COLO829 (cell line): ENCODE results near the gene EBPL.
A peak's percentile ranks its signal among the peaks of the same experiment; 100 is the strongest.

Experiments used
- DNase-seq: peaks from one replicate; pipeline ENCODE4 v3.0.0; 2012; ENCODE audit warnings: low spot score

Gene EBPL

GRCh38 chr13:49676581-49677298, 14.5 kb downstream of the EBPL start:
- no peak for DNase-seq

GRCh38 chr13:49670828-49671227, 20.5 kb downstream of the EBPL start:
- no peak for DNase-seq

- DNase-seq, result peak; percentile 78
These were observed 21.5 kb downstream of the EBPL start for GRCh38 chr13:49669735-49670309.

GRCh38 chr13:49667773-49668172, 23.5 kb downstream of the EBPL start:
- no peak for DNase-seq

- no peak for DNase-seq
These were observed 26.7 kb downstream of the EBPL start for GRCh38 chr13:49664606-49665005.

GRCh38 chr13:49657241-49657641, 34.0 kb downstream of the EBPL start:
- DNase-seq, result no peak

- DNase-seq, result peak; percentile 55
These were observed 35.4 kb downstream of the EBPL start for GRCh38 chr13:49655906-49656305.

- DNase-seq, result no peak
These were observed 37.3 kb downstream of the EBPL start for GRCh38 chr13:49654011-49654410.

- DNase-seq, result no peak
These were observed 37.8 kb downstream of the EBPL start for GRCh38 chr13:49653478-49653877.

- DNase-seq, result peak; percentile 40
These were observed 38.7 kb downstream of the EBPL start for GRCh38 chr13:49652355-49653305.

- DNase-seq, result no peak
These were observed 39.5 kb downstream of the EBPL start for GRCh38 chr13:49651570-49652354.

- DNase-seq, result no peak
These were observed 41.3 kb downstream of the EBPL start for GRCh38 chr13:49649963-49650312.

- DNase-seq, result no peak
These were observed 41.9 kb downstream of the EBPL start for GRCh38 chr13:49649244-49649962.

GRCh38 chr13:49646688-49647087, 44.6 kb downstream of the EBPL start:
- DNase-seq, result no peak

- no peak for DNase-seq
These were observed 45.8 kb downstream of the EBPL start for GRCh38 chr13:49645451-49645850.

- DNase-seq, result no peak
These were observed 48.1 kb downstream of the EBPL start for GRCh38 chr13:49643035-49643646.

GRCh38 chr13:49641801-49642291, 49.4 kb downstream of the EBPL start:
- DNase-seq, result no peak

- no peak for DNase-seq
These were observed 52.6 kb downstream of the EBPL start for GRCh38 chr13:49638744-49639072.

- DNase-seq, result no peak
These were observed 53.1 kb downstream of the EBPL start for GRCh38 chr13:49638030-49638743.

GRCh38 chr13:49636705-49637104, 54.6 kb downstream of the EBPL start:
- no peak for DNase-seq
